Adrenal gland (tissue), 5 donors: Measurements from ENCODE around the gene UCN.

Source experiments
- CTCF ChIP-seq, 6 experiments: fragments of 450-650 bp in 4 of 6; fragments of 200-600 bp in 2 of 6; sonication (generic) in 1 of 6; IDR thresholded peaks; 1 replicate in 5 of 6; 2 replicates in 1 of 6; pipeline versions ENCODE4 v1.5.1 to v1.8.0; 2016 to 2021; ENCODE audit warnings: antibody characterized with exemption in 6 of 6, mild to moderate bottlenecking in 2 of 6, moderate library complexity in 1 of 6
- POLR2A ChIP-seq, 2 donors: fragments of 450-650 bp; IDR thresholded peaks; one replicate each; pipeline ENCODE4 v1.6.1; 2017; ENCODE audit warnings: antibody characterized with exemption in 2 of 2, mild to moderate bottlenecking in 2 of 2, moderate library complexity in 1 of 2
- donor health status: DM: no; HTN: no; CAD: no.

GRCh38 chr2:27264253-27264752 is 43.9 kb downstream of the UCN start:
- no peak for TF ChIP-seq CTCF (IDR thresholded peaks at IDR 0.05)
- TF ChIP-seq POLR2A (IDR thresholded peaks at IDR 0.05), result no peak
